GM18873 (cell line): ENCODE measurements around the gene TECPR2.
"Not testable (repeated sequence)": the region's sequence is repeated elsewhere in the genome, so short reads cannot be mapped to it uniquely, and the experiment has no call there.

Experiments used
- ATAC-seq: cut with Tn5 transposase; IDR thresholded peaks from one replicate; pipeline ENCODE4 v1.9.1; 2021; ENCODE audit warnings: mild to moderate bottlenecking, moderate library complexity, moderate number of reproducible peaks; ENCODE audit not compliant: unreplicated experiment, low FRiP score

Gene TECPR2

GRCh38 chr14:102544747-102545460, 182.2 kb downstream of the TECPR2 start:
- ATAC-seq, result no peak

DNA sequence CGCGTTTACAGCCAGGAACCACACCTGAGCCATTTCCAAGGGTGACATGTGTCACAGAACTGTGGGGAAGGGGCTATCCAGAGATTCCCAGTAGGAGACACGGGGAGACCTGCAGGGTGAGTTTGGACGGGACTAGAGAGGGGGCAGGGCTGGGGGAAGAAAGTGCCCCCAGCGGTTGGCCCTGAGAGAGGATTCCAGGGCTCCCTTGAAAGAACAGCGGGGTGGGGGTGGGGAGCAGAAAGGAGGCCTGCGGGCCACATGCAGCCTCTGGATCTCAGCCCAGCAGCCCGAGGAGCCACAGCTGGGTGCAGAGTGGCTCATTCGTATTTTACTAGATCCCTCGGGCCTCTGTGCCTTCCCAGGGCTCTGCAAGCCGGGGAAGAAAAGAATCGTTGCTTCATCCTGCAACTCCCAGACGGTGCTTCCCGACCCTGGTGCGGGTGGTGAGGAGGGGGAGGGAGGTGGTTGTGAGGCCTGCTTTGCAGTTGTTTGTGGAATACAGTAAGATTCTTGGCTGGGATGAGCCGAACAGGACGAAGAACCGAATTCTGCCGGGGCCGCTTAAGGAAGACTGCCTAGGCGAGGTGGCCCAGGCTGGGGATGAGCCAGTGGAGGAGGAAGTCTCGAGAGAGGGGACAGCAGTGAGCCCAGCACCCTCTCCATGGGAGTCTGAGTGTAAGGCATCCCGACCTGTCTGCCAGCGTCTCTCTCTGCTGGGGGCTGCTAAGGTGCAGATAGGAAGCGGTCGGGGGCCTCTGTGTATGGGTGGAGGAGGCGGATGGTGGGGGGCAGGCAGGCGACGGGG, 182.9 kb downstream of the TECPR2 start:
- no peak for ATAC-seq

GRCh38 chr14:102548616-102549240, 186.0 kb downstream of the TECPR2 start:
- no peak for ATAC-seq

- ATAC-seq, result not testable (repeated sequence)
These were observed 188.2 kb downstream of the TECPR2 start for GRCh38 chr14:102550927-102551401.
